GM10266 (cell line): ENCODE results near the gene ZP4.

Experiments
- DNase-seq: peaks from one replicate; pipeline ENCODE4 v3.0.0; 2012; ENCODE audit errors: extremely low spot score
- CTCF ChIP-seq: IDR thresholded peaks from 2 replicates; pipeline ENCODE4 v1.5.1; 2012; ENCODE audit warnings: mild to moderate bottlenecking, low read depth; ENCODE audit not compliant: control insufficient read depth, insufficient read depth; ENCODE audit errors: missing control alignments

ZP4 gene

GRCh38 chr1:237867380-237867888, 23.3 kb downstream of the ZP4 start:
- no peak for DNase-seq
- no peak for TF ChIP-seq CTCF

GRCh38 chr1:237864338-237865244, 26.1 kb downstream of the ZP4 start:
- peak; percentile 85 for TF ChIP-seq CTCF

GRCh38 chr1:237863234-237863633, 27.5 kb downstream of the ZP4 start:
- TF ChIP-seq CTCF = no peak
- no peak for DNase-seq

More at GRCh38 chr1:237864338-237865244, 26.1 kb downstream of the ZP4 start:
- peak; percentile 32 for DNase-seq

- no peak for DNase-seq
- TF ChIP-seq CTCF = no peak
Measured at GRCh38 chr1:237861944-237862343, 28.8 kb downstream of the ZP4 start.

GRCh38 chr1:237858992-237859391, 31.7 kb downstream of the ZP4 start:
- TF ChIP-seq CTCF = no peak
- no peak for DNase-seq

- no peak for TF ChIP-seq CTCF
Measured at GRCh38 chr1:237857455-237857854, 33.3 kb downstream of the ZP4 start.

GRCh38 chr1:237852342-237852741, 38.4 kb downstream of the ZP4 start:
- DNase-seq = no peak
- no peak for TF ChIP-seq CTCF

More at GRCh38 chr1:237857455-237857854, 33.3 kb downstream of the ZP4 start:
- DNase-seq = no peak
